ENCODE results near the gene ZNF20.

ZNF20 gene

DNA sequence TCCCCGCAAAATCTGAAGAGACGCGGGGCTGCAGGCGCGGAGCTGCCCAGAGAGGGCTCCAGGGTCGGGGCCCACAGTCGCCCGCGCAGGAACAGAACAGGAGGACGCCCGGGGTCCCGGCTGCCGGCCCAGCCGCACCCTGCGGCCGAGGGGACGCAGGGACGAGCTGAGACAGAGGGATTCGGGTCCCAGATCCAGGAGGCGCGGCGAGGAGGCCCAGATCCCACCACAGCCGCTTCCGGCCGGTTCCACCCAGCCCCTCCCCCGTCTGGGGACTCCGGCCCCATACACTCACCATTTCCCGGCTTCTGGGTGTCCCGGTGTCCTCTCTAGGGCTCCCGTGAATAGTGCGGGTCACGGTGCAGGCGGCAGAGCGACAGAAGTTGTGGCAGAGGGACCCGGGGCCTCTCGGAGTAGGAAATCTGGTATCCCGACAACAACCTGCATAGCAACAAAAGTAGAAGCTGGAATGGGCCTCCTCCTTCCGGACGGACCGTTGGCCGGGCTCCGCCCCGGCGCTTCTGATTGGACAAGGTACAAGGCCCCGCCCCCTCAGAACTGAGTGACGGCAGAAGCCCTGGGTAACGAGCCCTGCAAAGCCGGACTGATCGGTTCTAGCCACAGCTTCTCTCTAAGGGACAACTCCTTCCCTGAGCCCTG lies at the start of gene ZNF20:
Gene ZNF20 (minus strand): TSS at position 466 of the 660 bp plus-strand sequence. CDS start 168 bp downstream, at position 298.
- peak; percentile 91 for DNase-seq

DNA sequence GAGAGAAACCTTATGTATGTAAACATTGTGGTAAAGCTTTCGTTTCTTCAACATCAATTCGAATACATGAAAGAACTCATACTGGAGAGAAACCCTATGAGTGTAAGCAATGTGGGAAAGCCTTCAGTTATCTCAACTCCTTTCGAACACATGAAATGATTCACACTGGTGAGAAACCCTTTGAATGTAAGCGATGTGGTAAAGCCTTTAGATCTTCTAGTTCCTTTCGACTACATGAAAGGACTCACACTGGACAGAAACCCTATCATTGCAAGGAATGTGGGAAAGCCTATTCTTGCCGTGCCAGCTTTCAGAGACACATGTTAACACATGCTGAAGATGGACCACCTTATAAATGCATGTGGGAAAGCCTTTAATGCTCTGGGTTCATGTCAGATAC lies 47.5 kb upstream of the ZNF20 start:
- no peak for DNase-seq

DNA sequence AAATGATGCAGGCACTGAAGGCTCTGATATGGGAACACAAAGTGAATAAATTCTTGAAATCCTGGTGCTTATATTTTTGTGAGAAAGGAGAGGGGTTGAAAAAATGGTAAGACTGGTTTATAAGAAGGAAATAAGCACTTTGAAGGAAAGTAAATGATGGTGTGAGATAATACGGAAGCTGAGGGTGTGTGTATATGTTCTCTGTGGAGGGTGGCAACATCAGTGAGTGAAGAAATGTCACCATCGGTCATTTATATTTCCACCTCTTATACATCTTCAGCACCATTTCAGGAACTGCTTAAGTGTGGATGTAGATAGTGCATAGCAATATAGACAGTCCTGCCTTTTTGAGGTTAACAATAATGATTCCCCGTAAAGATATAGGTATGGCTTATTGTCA lies 40.2 kb upstream of the ZNF20 start:
- no peak for DNase-seq

DNA sequence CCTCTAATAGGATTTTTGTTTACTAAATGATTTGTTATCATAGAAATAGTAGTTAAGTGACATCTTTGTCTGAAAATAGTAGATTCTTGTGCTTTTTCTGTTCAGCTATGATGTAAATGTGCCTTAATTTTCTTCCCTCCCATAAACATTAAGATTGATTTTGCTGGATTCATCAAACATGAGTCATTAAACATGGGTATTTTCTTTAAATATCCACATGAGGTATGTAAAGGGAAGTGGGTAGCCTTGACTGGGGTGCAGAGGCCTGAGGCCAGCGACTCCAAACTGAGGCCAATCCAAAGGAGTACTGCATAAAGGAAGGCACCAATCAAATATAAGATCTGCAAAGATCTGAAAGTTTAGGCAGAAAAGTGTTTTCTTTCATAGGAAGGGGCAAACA lies 26.5 kb upstream of the ZNF20 start:
- no peak for DNase-seq

DNA sequence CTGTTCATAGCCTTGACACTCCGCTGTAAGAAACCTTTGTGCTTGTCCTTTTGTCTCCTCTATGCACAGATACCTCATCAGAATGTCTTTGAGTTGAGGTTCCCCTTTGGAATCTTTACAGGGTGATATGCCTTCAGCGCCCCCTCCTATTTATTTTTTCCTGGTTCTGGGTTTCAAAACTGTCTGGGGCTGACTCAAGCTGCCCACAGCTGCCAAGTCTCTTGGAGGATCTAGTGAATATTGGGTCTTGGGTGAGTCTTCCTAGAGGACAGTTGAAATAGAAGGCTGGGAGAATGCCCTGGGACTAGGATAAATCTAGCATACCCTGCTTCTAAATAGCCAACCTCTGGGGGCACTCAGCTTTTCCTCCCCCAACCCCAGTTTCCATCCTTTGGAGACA lies 23.7 kb upstream of the ZNF20 start:
- no peak for DNase-seq

DNA sequence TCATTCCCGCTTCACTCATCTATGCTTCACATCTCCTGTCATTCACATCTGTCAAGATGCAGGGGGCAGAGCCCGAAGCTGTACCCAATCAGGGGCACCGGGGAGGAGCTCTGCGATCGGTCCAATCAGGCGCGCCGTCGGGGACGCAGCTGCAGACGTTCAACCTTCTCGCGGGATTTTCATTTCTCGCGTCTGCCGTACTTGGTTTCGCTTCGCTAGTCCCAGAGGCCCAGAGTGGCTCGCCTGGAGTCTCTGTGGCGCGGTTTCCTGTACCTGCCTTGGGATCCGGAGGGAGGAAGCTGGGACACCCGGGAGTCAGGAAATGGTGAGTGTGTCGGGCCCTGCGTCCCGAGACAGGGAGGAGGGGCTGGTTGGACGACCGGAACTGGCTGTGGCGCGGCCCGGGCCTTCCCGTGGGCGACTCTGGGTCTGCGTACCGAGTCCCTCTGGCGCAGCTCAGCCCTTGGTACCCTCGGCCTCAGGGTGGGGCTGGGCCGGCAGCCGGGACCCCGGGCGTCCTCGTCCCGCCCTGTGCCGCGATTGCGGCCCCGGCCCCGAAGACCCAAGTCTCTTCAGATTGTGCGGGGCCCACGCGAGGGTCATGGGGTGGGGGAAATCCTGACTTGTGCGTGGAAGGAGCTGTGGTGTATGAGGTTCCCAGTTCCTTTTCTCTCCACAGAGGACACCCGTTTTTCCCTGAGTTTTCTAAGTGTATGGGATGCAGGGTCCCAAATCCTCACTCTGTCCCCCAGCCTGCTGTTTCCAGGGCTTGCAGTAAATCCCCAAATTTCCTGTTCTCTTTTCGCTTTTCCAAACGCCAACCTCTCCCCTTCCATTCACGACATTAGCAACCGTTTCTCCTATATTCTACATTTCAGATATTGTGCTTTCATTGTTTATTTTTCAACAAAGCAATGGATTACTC lies 23.0 kb upstream of the ZNF20 start, which contains the start of gene ZNF136:
Gene ZNF136 (plus strand): TSS at position 215 of the 925 bp plus-strand sequence. CDS start 108 bp downstream, at position 323.
- DNase-seq, result peak; percentile 94

DNA sequence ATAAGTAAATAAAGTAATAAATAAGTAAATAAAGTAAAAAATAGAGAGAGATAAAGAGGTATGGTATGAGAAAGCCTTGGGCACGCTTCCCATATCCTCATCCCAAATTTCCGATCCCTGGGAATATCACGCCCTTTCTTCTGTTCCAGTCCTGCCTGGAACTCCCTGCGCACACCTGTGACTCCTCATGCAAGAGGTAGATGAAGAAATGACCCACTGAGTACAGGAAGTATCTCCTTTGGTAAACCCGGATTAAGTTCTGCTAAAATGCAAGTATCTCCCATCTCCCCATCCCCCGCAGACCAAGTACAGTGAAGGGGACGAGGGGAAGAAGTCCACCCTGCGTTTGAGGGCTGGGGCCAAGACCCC lies 22.3 kb upstream of the ZNF20 start:
- no peak for DNase-seq

DNA sequence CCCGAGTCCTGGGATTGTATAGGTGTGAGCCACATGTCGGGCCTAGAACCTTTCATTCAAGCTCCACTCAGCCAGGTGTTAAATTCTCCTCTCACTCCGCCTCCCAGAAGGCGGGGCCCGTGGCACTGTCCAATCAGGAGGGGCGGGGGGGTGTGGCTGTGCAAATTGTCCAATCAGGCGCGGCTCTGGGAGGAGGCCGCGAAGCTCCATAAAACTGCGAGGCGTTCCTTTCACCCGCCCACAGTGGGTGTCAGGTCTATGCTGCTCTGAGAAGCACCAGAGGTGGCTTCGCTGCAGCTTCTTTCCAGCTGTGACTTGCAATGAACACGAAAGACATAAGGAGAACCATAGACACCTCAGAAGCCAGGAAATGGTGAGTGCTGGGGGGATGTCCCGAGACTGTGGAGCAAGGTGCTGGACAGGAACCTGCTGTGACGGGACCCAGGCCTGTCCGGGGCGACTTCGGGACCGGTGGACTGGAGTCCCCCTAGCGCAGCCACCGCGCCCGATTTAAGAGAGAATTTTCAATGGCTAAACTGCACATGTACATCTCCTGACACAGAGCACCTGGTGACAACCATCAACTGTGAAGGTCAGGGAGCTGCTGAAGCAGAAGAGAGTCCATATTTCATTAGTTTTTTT lies 19.7 kb upstream of the ZNF20 start:
- no peak for DNase-seq

DNA sequence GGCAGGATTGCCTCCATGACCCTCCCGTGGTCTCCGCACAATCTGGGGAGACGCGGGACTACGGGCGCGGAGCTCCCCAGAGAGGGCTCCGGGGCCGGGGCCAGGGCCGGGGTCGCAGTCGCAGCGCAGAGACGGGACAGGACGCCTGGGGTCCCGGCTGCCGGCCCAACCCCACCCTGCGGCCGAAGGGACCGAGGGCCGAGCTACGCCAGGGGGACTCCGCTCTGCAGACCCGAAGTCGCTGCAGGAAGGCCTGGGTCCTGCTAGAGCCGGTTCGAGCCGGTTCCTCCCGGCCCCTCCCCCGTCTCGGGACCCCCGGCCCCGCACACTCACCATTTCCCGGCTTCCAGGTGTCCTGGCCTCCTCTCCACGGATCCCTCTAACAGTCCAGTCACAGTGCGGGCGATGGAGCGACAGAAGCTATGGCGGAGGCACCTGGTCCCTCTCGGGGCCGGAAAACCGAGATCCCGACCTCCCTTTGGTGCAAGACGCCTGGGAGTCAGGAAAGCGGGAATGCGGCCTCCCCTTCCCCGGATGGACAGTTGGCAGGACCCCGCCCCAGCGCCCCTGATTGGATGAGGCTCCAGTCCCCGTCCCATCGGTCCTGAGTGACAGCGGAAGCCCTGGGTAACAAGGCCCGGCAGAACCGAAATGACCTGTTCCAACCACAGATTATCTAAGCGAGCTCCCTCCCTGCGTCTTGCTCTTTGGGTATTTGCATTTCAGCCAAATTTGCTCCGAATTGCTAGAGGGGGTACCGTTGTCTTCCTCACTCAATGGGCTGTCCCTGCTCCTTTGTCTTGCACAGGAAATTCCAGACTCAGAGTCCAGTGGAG lies 16.3 kb upstream of the ZNF20 start, which contains the start of gene ZNF625:
Gene ZNF625 (minus strand): TSS at position 512 of the 836 bp plus-strand sequence. CDS start 176 bp downstream, at position 336.
- peak; percentile 67 for DNase-seq

DNA sequence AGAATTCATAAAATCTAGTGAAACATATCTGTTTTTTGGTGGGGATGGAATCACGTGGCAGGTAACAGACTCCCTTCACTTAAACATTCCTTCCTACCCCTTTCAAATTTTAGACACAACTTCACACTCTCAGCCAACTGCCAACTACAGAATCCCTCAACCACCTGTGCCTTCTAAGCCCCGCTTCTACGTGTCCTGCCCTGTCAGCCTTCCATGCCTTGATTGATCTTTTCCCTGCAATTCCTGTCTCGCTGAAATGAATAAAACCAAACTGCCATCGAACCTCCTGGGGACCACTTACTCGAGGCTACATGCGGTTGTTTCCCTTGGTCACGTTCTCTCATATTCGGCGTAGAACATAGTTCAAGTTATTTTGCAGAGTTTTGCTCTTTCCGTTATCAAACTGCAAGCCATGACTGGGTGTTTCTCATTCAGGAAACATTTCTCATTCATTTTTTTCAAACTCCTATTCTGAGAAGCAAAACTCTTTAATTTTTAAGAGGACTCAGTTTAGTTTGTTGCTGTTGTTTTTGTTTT lies 15.2 kb upstream of the ZNF20 start:
- no peak for DNase-seq

DNA sequence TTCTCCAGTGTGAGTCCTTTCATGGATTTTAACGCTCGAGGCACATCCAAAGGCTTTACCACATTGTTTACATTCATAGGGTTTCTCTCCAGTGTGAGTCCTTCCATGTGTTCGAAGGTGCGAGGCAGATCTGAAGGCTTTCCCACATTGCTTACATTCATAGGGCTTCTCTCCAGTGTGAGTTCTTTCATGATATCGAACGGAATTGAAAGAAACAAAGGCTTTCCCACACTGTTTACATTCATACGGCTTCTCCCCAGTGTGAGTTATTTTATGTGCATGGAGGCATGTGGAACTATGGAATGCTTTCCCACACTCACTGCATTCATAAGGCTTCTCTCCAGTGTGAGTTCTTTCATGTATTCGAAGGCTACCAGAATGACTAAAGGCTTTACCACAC lies 5.2 kb upstream of the ZNF20 start:
- no peak for DNase-seq

DNA sequence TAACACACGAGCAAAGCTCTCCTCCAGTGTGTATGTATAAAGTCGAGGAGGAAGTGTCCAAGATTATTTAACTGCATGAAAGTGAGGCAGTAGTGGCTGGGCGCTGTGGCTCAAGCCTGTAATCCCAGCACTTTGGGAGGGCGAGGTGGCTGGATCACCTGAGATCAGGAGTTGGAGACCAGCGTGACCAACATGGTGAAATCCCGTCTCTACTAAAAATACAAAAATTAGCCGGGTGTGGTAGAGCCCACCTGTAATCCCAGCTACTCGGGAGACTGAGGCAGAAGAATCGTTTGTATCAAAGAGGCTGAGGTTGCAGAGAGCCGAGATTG lies 1.2 kb upstream of the ZNF20 start:
- no peak for DNase-seq

DNA sequence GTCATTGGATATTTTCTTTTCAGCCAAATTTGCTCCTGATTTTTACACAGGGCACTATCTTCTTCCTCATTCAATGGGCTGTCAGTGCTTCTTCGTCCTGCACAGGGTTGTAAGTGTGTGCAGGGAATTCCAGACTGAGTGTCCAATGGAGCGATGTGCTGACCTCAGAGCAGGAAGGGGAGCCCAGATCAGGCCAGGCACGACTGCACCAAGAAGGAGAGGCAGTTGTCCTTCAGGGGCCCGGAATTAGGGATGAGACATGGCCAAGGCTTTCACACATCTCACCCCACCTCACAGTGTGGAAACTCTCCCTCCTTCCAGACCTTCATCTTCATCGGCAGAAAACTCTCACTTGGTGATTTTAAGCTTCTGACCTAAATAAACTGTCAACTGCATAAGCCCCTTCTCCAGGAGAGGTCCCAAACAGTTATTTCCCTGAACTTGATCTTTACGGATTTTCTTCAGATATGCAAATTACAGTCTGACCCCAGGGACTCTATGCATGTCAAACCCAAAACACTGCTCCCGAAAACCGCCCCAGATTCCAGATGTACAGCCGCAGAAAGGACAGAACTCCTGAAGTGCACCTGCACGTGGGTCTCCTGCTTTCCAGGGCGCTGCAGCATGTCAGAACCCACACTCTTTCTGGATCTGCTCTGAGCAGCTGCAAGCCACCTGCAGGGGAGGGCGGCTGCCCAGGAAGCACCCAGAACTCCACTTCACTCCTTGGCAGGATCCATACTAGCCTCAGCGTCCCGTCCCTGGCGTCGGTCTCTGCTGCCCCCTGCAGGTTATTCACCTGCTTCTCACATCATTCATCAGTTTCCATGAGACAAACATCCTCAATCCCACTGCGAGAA lies 625 bp upstream of the ZNF20 start:
- DNase-seq, result peak; percentile 84

DNA sequence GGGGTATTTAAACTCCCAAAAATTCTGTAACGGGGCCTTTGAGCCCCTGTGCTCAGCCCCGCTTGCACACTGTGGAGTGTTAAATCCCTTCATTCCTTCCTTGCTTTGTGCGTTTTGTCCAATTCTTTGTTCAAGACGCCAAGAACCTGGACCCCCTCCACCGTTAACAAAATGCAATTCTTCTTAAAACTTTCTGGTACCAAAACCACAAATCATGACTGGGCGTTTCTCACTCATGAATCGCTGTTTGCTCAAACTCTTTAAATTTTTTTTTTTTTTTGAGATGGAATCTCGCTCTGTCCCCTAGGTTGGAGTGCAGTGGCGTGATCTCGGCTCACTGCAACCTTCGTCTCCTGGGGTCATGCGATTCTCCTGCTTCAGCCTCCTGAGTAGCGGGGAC lies 881 bp downstream of the ZNF20 start:
- DNase-seq, result no peak

DNA sequence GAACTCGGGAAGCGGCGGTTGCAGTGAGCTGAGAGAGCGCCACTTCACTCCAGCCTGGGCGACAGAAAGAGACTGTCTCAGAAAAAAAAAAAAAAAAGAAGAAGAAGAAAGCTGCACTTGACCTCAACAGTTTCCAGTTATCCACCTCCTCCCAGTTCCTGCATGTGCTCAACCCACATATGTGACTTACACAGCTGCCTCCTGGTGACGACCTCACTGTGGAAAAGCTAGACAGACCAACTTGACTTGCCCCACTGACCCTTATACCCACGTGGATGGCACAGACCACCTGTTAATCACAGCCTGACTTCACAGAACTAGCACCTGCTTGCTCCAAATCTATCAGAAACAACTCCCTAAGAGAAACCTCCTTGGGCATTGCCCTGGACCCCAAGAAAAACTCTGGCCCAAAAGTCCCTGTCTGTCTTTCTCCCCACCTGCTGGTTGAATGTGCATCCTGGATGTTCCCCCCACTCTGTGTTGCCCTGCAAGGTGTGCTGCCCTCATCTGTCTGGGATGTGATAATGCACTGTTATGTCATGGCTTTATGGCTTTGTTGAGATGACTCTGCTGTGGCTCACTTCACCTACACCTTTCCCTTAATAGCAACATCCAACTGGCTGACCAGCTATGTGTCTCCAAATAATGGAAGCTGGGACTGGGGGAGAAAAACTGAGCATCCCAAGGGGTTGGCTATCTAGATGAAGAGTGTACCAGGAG lies 2.8 kb downstream of the ZNF20 start:
- no peak for DNase-seq

DNA sequence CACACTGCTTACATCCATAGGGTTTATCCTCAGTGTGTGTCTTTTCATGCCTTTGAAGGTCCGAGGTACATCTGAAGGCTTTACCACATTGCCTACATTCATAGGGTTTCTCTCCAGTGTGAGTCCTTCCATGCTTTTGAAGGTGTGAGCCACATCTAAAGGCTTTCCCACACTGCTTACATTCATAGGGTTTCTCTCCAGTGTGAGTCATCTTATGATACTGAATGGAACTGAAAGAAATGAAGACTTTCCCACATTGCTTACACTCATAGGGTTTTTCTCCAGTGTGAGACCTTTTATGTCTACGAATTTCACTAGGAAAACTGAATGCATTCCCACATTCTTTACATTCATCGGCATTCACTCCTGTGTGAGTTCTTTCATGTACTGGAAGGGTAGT lies 7.1 kb downstream of the ZNF20 start:
- no peak for DNase-seq

DNA sequence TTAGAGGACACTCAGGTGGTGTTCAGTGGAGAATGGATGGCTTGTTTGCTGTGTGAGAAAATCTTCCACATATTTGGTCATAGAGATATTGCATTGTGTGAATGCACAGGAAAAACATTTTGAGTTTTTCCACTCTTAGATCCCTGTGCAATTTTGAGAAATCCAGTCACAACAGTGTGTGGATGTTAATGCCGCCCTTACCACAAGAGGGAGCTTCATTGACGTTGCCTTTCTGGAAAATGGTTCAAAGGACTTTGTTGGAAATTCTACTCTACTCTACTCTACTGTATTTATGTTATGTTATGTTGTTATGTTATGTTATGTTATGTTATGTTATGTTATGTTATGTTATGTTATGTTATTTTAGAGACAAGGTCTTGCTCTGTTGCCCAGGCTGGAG lies 13.4 kb downstream of the ZNF20 start:
- no peak for DNase-seq

DNA sequence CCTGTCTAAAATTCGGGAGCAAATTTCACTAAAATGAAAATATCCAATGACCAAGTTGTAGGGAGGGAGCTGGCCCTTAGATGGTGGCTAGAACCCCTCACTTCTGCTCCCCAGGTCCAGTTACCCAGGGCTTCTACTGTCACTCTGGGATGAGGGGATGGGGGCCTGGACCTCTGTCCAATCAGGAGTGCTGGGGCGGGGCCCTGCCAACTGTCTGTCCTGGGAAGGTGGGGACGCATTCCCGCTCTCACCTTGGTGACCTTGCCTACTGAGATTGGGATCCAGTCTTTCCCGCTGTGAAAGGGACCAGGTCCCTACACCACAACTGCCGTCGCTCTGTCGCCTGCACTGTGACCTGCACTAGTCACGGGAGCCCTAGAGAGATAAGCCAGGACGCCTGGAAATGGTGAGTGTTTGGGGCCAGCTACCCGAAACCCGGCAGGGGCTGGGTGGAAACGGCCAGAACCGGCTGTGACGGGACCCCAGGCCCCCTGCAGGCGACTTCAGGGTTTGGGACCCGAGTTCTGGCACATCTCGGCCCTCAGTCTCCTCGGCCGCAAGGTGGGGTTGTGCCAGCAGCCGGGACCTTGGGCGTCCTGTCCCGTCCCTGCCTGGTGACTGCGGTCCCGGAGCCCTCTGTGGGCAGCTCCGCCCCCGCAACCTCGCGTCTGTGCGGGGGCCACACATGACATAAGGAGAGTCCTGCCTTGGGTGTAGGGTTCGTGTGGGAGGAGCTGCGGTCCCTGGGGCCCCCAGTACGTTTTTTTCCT lies 22.8 kb downstream of the ZNF20 start:
- DNase-seq, result no peak

DNA sequence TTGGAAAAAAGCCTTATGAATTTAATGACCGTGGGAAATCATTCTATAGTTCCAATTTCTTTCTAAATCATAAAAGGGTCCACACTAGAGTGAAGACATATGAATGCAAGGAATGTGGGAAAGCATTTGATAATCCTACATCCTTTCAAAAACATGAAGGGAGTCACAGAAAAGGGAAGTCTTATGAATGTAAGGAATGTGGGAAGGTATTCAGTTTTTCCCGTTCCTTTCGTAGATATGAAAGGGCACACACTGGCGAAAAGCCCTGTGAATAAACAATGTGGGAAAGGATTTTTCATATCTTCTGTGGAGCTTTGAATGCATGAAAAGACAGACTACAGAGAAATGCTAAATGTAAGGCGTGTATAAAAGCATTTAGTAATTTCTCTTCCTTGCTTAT lies 27.0 kb downstream of the ZNF20 start:
- no peak for DNase-seq

DNA sequence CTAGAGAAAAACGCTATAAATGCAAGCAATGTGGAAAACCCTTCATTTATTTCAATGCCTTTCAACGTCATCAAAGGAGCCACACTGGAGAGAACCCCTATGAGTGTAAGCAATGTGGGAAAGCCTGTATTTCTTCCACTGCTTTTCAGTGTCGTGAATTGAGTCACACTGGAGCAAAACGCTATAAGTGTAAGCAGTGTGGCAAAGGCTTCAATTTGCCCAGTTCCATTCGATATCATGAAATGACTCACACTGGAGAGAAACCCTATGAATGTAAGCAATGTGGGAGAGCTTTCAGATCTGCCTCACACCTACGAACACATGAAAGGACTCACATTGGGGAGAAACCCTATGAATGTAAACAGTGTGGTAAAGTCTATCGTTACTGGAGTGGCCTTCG lies 27.4 kb downstream of the ZNF20 start:
- peak; percentile 47 for DNase-seq

Data from activated CD4-positive, alpha-beta T cell treated with anti-CD3 and anti-CD28 coated beads, Interleukin-10, Interleukin-2, amounts not matched to agents 100 ng/mL and 50 ng/mL, durations not matched to agents 16 hours and 8 hours (primary cell).